NB4 (cell line): ENCODE results near the gene RAB13.

Experiments used
- CTCF ChIP-seq: IDR thresholded peaks from one replicate; pipeline ENCODE4 v1.5.1; 2012; ENCODE audit warnings: low read depth, low read length
- POLR2A ChIP-seq: IDR thresholded peaks from 2 replicates; pipeline ENCODE4 v1.6.1; 2011; ENCODE audit warnings: mild to moderate bottlenecking; ENCODE audit not compliant: insufficient read length; ENCODE audit errors: extremely low read depth

GRCh38 chr1:154000420-154000819 lies 14.3 kb upstream of the RAB13 start:
- TF ChIP-seq POLR2A (no peak), CTCF (no peak)
